ENCODE data around the gene TNNT1. TPM values are rescaled to one million over a fixed set of nuclear protein-coding genes. Genes with fewer than 3 reads are reported as not detected.
A peak's percentile ranks its signal among the peaks of the same experiment; 100 is the strongest.
"Not testable (repeated sequence)": the region's sequence is repeated elsewhere in the genome, so short reads cannot be mapped to it uniquely, and the experiment has no call there.

TNNT1 gene
- total RNA-seq, 6 donors from 2014 or later: 1.3 to 31.2 (median 2.4) TPM; not detected in 1

DNA sequence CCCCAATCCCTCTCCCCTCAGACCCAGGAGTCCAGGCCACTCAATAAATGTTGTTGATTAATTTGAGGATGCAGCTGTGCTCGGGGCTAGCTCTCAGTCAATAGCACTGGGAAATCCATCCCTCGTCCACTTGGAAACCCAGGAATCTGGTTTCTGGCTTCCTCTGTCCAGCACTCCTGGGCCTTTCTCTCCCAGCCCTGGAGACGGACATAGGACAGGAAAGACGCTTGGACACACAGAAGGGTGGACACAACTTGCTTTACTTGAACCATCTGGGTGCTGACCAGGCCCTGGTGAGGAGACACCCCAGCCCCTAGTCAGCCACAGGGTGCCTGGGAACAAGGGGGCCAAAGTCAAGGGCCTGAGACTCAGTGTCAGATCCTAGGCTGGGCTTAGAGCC lies 9.4 kb upstream of the TNNT1 start:
- no peak for TF ChIP-seq EP300 (IDR thresholded peaks at IDR 0.05)
- TF ChIP-seq, protein P1, sequence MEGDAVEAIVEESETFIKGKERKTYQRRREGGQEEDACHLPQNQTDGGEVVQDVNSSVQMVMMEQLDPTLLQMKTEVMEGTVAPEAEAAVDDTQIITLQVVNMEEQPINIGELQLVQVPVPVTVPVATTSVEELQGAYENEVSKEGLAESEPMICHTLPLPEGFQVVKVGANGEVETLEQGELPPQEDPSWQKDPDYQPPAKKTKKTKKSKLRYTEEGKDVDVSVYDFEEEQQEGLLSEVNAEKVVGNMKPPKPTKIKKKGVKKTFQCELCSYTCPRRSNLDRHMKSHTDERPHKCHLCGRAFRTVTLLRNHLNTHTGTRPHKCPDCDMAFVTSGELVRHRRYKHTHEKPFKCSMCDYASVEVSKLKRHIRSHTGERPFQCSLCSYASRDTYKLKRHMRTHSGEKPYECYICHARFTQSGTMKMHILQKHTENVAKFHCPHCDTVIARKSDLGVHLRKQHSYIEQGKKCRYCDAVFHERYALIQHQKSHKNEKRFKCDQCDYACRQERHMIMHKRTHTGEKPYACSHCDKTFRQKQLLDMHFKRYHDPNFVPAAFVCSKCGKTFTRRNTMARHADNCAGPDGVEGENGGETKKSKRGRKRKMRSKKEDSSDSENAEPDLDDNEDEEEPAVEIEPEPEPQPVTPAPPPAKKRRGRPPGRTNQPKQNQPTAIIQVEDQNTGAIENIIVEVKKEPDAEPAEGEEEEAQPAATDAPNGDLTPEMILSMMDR (IDR thresholded peaks at IDR 0.05): no peak
- TF ChIP-seq POLR2AphosphoS5 (IDR thresholded peaks at IDR 0.05): no peak
- TF ChIP-seq POLR2A (IDR thresholded peaks at IDR 0.05): no peak
- 58 to 67% methylated on average over 4 of the region's 4 CpGs for WGBS, 2 donors
- H3K9me3 ChIP-seq: no peaks in the 10 kb centered on the region
- H3K36me3 ChIP-seq: no peaks in the 10 kb centered on the region
- H3K27ac ChIP-seq: no peak overlapping the region
- H3K27me3 ChIP-seq: peaks cover 0 to 45% (median 20%) of the 10 kb centered on the region in 4 donors
- ATAC-seq (ENCODE audit: low FRiP score in 2 of 2) (no peak), DNase-seq (no peak)
- H3K4me1 ChIP-seq: peaks cover 3 to 22% (median 7%) of the 10 kb centered on the region in 4 donors
- H3K4me3 ChIP-seq: no peak overlapping the region

DNA sequence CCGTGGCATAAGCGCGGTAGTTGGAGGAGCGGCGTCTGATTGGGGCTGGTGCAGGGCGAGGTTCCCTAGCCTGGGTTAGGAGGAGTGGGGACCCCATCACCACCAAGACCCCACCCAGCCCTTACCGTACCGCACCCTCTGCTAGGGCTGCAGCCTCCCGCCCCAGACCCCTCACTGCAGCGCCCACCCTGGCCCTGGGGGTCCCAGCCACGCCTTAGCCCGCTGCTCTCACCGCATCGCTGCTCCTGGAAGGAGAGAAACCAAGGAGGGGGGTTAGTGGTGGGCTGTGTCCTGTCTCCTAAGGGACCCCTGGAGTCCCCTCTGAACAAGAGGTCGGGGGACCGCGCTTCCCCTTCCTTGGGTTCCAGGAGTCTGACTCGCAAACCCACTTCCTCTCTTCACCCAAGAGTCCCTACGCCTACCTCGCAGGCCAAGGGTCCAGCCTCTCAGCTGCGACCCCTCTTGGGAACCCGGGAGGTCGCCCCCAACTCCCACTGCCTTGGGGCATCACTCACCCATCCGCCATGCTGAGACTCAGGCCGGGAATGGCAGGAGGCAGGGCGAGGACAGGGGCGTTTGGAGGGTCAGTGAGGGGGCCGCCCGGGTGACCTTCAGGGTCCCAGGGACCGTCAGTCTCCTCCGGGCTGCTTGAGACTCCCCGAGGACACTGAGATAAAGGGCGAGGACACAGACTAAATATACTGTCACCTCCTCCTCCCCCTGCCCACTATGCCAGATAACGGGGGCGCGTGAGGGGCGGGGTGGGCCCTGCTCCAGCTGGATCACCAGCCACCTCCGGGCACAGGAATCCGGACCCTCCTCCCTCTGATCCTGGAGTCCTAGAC lies 8.3 kb upstream of the TNNT1 start, which contains the start of gene TNNI3:
Gene TNNI3, minus strand, starts transcription at position 669 of the 845 bp plus-strand sequence. Its CDS starts 143 bp downstream, at position 526.
- Histone ChIP-seq H3K9me3 (no peaks in the 10 kb centered on the region), H3K36me3 (no peaks in the 10 kb centered on the region), H3K4me1 (peaks cover 3 to 22% (median 7%) of the 10 kb centered on the region in 4 donors), H3K27ac (no peak within 1 kb of the TSS), H3K4me3 (peak within 1 kb of the TSS in 1 of 4 donors; percentile 31), H3K27me3 (peaks cover 0 to 42% (median 18%) of the 10 kb centered on the region in 4 donors)
- peak in 1 of 2 donors; percentile 50 for DNase-seq
- TF ChIP-seq EP300 (IDR thresholded peaks at IDR 0.05) (no peak), POLR2AphosphoS5 (IDR thresholded peaks at IDR 0.05) (no peak)
- TF ChIP-seq, protein P1 (IDR thresholded peaks at IDR 0.05): no peak
- 37 to 53% methylated on average over 16 to 29 of the region's 39 CpGs for WGBS, 2 donors
- peak in 1 of 2 donors; percentile 5 for ATAC-seq (ENCODE audit: low FRiP score in 2 of 2)

DNA sequence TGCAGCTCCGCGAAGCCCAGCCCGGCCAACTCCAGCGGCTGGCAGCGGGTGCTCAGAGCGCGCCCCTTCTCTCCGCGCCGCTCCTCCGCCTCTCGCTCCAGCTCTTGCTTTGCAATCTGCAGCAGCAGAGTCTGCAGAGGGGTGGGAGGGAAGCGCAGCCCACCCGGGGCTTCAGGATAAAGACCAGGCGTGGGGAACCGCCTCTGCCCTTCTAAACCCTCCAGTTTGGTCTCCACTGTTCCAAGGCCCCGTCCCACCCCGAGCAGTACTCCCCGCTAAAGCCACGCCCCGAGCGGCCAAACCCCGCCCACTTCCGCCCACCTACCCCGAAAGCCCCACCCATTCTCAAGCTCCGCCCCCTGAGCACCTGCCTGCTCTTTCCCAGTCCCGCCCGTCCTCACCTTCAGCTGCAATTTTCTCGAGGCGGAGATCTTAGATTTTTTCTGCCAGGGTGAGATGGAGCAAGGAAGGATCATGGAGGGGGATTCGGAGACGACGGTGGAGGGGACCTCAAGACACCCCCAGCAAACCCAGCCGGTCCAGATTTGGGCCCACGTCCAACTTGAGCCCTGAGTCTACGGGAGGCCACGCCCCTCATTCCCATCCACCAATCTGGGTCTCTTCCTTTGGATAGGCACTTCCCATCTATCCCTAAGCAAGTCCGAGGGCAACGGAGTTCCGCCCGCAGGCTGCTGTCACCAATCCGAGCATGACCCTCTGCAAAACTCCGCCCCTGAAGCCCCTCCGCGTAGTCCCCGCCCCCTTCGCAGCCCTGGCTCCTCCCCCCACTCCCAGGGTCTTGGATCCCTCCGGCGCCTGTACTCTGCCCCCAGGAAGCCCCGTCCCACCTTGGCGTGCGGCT lies 7.4 kb upstream of the TNNT1 start:
- Histone ChIP-seq H3K36me3 (no peaks in the 10 kb centered on the region), H3K9me3 (no peaks in the 10 kb centered on the region), H3K27me3 (peaks cover 0 to 33% (median 13%) of the 10 kb centered on the region in 4 donors), H3K4me3 (peak overlapping the region in 2 of 4 donors; percentile 25 to 31), H3K4me1 (peaks cover 3 to 24% (median 7%) of the 10 kb centered on the region in 4 donors), H3K27ac (no peak overlapping the region)
- no peak for TF ChIP-seq POLR2AphosphoS5 (IDR thresholded peaks at IDR 0.05)
- no peak for TF ChIP-seq POLR2A (IDR thresholded peaks at IDR 0.05)
- ATAC-seq (ENCODE audit: low FRiP score in 2 of 2) (no peak), DNase-seq (peak; percentile 55 to 89)
- 0 to 5% methylated on average over 10 to 49 of the region's 52 CpGs for WGBS, 2 donors

DNA sequence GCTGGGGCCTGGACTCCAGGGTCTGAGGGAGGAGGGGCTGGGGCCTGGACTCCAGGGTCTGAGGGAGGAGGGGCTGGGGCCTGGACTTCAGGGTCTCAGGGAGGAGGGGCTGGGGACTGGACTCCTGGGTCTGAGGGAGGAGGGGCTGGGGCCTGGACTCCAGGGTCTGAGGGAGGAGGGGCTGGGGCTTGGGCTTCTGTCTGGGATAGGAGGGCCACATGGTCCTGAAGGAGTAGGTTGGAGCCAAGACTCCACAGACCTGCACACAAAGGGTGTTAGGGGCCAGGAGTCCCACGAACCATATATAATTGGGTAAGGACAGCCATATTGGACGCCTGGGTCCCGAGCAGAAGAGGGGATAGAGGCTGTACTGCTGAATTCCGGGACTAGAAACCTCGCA lies 6.8 kb upstream of the TNNT1 start:
- ATAC-seq (ENCODE audit: low FRiP score in 2 of 2); H3K9me3 ChIP-seq; H3K27ac ChIP-seq; DNase-seq; H3K36me3 ChIP-seq: not testable (repeated sequence)
- Histone ChIP-seq H3K4me1 (peaks cover 3 to 22% (median 7%) of the 10 kb centered on the region in 4 donors), H3K4me3 (peak overlapping the region in 2 of 4 donors; percentile 25 to 31), H3K27me3 (peaks cover 0 to 27% (median 10%) of the 10 kb centered on the region in 4 donors)
- 4% methylated on average over 5 of the region's 5 CpGs; no CpG with 5 or more reads in 1 of the 2 donors for WGBS, 2 donors

DNA sequence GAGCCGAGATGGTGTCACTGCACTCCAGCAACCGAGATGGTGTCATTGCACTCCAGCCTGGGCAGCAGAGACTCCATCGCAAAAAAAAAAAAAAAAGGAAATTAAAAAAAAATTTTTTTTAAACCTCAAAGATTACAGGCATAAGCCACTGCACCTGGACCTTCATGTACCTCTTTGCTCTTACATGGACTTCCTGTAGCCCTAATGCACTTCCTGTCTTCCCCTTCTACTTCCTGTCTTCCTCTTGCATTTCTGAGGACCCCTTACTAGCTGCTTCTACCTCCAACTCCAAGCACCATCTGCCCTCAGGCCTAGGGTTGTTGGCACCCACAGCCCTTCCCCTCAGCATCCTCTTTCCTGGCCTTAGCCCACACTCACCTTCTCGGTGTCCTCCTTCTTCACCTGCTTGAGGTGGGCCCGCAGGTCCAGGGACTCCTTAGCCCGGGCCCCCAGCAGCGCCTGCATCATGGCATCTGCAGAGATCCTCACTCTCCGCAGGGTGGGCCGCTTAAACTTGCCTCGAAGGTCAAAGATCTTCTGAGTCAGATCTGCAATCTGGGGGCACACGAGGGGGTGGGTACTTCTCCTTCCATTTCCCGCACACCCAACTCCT lies 4.8 kb upstream of the TNNT1 start:
- H3K27ac ChIP-seq: no peak overlapping the region
- no peak for ATAC-seq (ENCODE audit: low FRiP score in 2 of 2)
- no peak for TF ChIP-seq POLR2AphosphoS5 (IDR thresholded peaks at IDR 0.05)
- no peak for TF ChIP-seq POLR2A (IDR thresholded peaks at IDR 0.05)
- TF ChIP-seq, protein P1 (IDR thresholded peaks at IDR 0.05): no peak
- no peak for TF ChIP-seq EP300 (IDR thresholded peaks at IDR 0.05)
- H3K27me3 ChIP-seq: peaks cover 0 to 20% (median 8%) of the 10 kb centered on the region in 4 donors
- H3K4me3 ChIP-seq: no peak overlapping the region
- H3K4me1 ChIP-seq: peaks cover 3 to 16% (median 7%) of the 10 kb centered on the region in 4 donors
- no peak for DNase-seq
- H3K36me3 ChIP-seq: no peaks in the 10 kb centered on the region
- WGBS, 2 donors: 81 to 82% methylated on average over 10 to 12 of the region's 12 CpGs
- H3K9me3 ChIP-seq: no peaks in the 10 kb centered on the region

Measured in upper lobe of left lung (tissue), 6 donors.